Epithelial cell of esophagus (primary cell): ENCODE results near the gene PKD2L1.
"Not testable (repeated sequence)": the region's sequence is repeated elsewhere in the genome, so short reads cannot be mapped to it uniquely, and the experiment has no call there.

Source experiments
- DNase-seq: peaks from one replicate; pipeline ENCODE4 v3.0.0; 2010; ENCODE audit warnings: low read depth
- H3K4me3 ChIP-seq: 2 replicates; pipeline ENCODE4 v1.5.1; 2011; ENCODE audit warnings: mild to moderate bottlenecking, low read length, control low read depth
- CTCF ChIP-seq: IDR thresholded peaks from 2 replicates; pipeline ENCODE4 v1.5.1; 2011; ENCODE audit warnings: low read depth, mild to moderate bottlenecking, low read length, control low read depth, inconsistent platforms; ENCODE audit not compliant: insufficient read depth; ENCODE audit errors: missing control alignments

The PKD2L1 gene

GRCh38 chr10:100311298-100311697 lies 18.7 kb downstream of the PKD2L1 start:
- H3K4me3 ChIP-seq, result no peak overlapping the region
- DNase-seq, result peak; percentile 55
- no peak for TF ChIP-seq CTCF

GRCh38 chr10:100307684-100308083 lies 22.3 kb downstream of the PKD2L1 start:
- DNase-seq, result peak; percentile 56
- TF ChIP-seq CTCF, result no peak
- H3K4me3 ChIP-seq, result no peak overlapping the region

- no peak for TF ChIP-seq CTCF
- DNase-seq, result peak; percentile 80
- H3K4me3 ChIP-seq, result no peak overlapping the region
Measured at GRCh38 chr10:100306861-100307260, 23.2 kb downstream of the PKD2L1 start.

- no peak overlapping the region for H3K4me3 ChIP-seq
- no peak for TF ChIP-seq CTCF
- DNase-seq, result no peak
Measured at GRCh38 chr10:100304414-100304813, 25.6 kb downstream of the PKD2L1 start.

- H3K4me3 ChIP-seq, result no peak overlapping the region
- DNase-seq, result peak; percentile 48
- peak; percentile 75 for TF ChIP-seq CTCF
Measured at GRCh38 chr10:100303724-100304319, 26.2 kb downstream of the PKD2L1 start.

GRCh38 chr10:100301123-100301522 lies 28.9 kb downstream of the PKD2L1 start:
- peak; percentile 36 for DNase-seq
- not testable (repeated sequence) for H3K4me3 ChIP-seq

GRCh38 chr10:100297242-100297641 lies 32.8 kb downstream of the PKD2L1 start:
- H3K4me3 ChIP-seq, result no peak overlapping the region
- no peak for DNase-seq
- no peak for TF ChIP-seq CTCF
